ENCODE data around the gene USP13.

USP13 gene

DNA sequence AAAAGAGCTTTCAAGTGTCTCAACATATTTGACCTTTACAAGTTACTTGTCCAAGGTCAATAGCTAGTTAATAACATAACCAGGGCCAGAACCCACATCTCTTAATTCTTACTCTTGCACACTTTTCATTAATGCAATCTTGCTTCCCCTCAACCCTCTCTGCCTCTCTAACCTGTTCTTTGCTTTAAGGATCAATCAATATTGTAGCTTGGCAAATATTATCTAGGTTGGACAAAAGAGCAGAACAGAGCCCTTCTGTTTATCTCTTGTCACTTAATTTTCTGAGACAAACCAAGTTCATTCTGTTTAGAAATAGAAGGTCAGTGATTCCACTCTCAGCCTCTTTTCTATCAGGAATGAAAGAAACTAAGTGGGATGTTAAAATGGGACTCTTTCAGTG lies 180.5 kb downstream of the USP13 start:
- no peaks in the 10 kb centered on the region for H3K9me3 ChIP-seq (ENCODE audit: control insufficient read depth, low read length)
- H3K4me1 ChIP-seq (ENCODE audit: control insufficient read depth, insufficient read depth, low read length): peaks cover 6% of the 10 kb centered on the region
- no peak overlapping the region for H3K4me3 ChIP-seq (ENCODE audit: low read length)
- DNase-seq (ENCODE audit: low read depth): no peak
- peaks cover 3% of the 10 kb centered on the region for H3K27me3 ChIP-seq (replicated peaks; ENCODE audit: control insufficient read depth, insufficient read depth, low read length)
- no peak overlapping the region for H3K9ac ChIP-seq (ENCODE audit: low read length)
- H3K36me3 ChIP-seq (ENCODE audit: control insufficient read depth, insufficient read depth, low read length, severe bottlenecking): no peaks in the 10 kb centered on the region

DNA sequence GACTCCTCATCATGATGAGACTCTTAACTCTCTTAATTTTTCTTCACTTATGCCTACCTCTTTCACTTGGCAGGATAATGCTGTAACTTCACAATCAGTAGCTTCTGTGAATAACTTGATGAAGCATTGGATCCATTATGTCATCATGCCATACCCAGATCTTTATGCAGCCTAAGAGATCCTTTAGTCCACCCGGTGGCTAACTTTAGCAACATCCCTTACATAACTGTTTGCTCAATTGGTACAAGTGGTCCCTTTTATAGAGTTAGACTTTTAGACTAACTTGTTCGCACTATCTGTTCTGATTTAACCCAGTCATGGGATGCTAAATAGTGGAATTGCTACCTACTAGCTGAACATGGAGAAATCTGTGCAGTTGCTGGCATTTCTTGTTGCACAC lies 184.5 kb downstream of the USP13 start:
- Histone ChIP-seq H3K4me3 (ENCODE audit: low read length) (no peak overlapping the region), H3K9me3 (ENCODE audit: control insufficient read depth, low read length) (no peaks in the 10 kb centered on the region), H3K4me1 (ENCODE audit: control insufficient read depth, insufficient read depth, low read length) (peaks cover 6% of the 10 kb centered on the region), H3K36me3 (ENCODE audit: control insufficient read depth, insufficient read depth, low read length, severe bottlenecking) (no peaks in the 10 kb centered on the region), H3K27me3 (replicated peaks; ENCODE audit: control insufficient read depth, insufficient read depth, low read length) (no peaks in the 10 kb centered on the region), H3K9ac (ENCODE audit: low read length) (no peak overlapping the region)
- DNase-seq (ENCODE audit: low read depth): peak; percentile 47
